Colonic mucosa (tissue), 4 donors: ENCODE data around the gene NFIA. TPM values are rescaled to one million over a fixed set of nuclear protein-coding genes. Genes with fewer than 3 reads are reported as not detected.
A peak's percentile ranks its signal among the peaks of the same experiment; 100 is the strongest.
"Not testable (repeated sequence)": the region's sequence is repeated elsewhere in the genome, so short reads cannot be mapped to it uniquely, and the experiment has no call there.

ENCODE experiments used
- DNase-seq: peaks from one replicate; pipeline ENCODE4 v3.0.0-alpha.2; 2020
- H3K27ac ChIP-seq: fragments of 200-600 bp; one replicate; pipeline ENCODE4 v1.8.0; 2021
- H3K27me3 ChIP-seq: fragments of 200-600 bp; one replicate; pipeline ENCODE4 v1.8.0; 2021
- H3K36me3 ChIP-seq: fragments of 200-600 bp; one replicate; pipeline ENCODE4 v1.8.0; 2021
- H3K4me1 ChIP-seq: fragments of 200-600 bp; one replicate; pipeline ENCODE4 v1.8.0; 2021; ENCODE audit warnings: mild to moderate bottlenecking
- H3K4me3 ChIP-seq: fragments of 200-600 bp; one replicate; pipeline ENCODE4 v1.8.0; 2021
- H3K9ac ChIP-seq, 2 donors: one replicate each; pipeline ENCODE4 v1.7.0; 2013; ENCODE audit warnings: control low read depth in 2 of 2, low read depth in 2 of 2, low read length in 2 of 2
- H3K9me3 ChIP-seq: fragments of 200-600 bp; one replicate; pipeline ENCODE4 v1.8.0; 2021
- CTCF ChIP-seq: fragments of 200-600 bp; IDR thresholded peaks from one replicate; pipeline ENCODE4 v1.8.0; 2022; ENCODE audit warnings: antibody characterized with exemption, mild to moderate bottlenecking
- intact Hi-C: fragments of 100-400 bp; cut with DNase I; formaldehyde crosslinking; loops from one replicate; pipeline ENCODE4 v1.14.1; 2022
- total RNA-seq, 2 donors: library from RNA; stranded (reverse); fragmentation: NEBNext Ultra II Directional in 1 of 2; extraction: Animal tissue kit (Norgen Biotek cat#: 25700) in 1 of 2; gene quantifications; one replicate each; pipeline ENCODE4 v1.2.1, GENCODE V29; 2021
- donor health status: healthy.
- donor health status: DM: no; HTN: no; CAD: no.
- donor health status: DM: no; HTN: no; CAD: no.

Gene NFIA
- total RNA-seq, 2 donors from 2014 or later, result 36.0 to 44.2 TPM

- no peak for TF ChIP-seq CTCF
- Histone ChIP-seq H3K4me1 (no peaks in the 10 kb centered on the region), H3K9ac (no peak overlapping the region), H3K4me3 (no peak overlapping the region), H3K27ac (no peak overlapping the region), H3K36me3 (no peaks in the 10 kb centered on the region), H3K27me3 (no peaks in the 10 kb centered on the region), H3K9me3 (no peaks in the 10 kb centered on the region)
- intact Hi-C loops, result no loop called here
- DNase-seq, result no peak
Observed at GRCh38 chr1:61274939-61275338, 192.6 kb downstream of the NFIA start.

DNA sequence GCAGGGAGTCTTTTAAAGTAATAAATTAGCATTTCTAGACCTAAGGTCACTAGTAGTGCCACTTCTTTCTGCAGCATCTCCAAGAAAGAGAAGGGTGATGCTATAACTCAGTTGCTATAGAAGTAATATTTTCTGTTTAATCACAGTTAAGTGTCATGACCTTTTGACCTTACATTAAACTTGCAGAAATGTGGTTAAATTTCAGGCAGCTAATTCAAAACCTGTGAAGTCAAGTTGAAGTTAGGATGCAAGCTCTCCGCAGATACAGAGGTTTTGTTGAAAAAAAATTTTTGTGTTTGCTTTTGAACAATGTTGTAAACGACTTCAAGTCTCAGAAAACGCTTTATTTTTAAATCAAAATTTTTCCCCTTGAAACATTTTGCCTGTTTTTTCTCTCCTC is 193.9 kb downstream of the NFIA start:
- Histone ChIP-seq H3K4me1 (no peaks in the 10 kb centered on the region), H3K9ac (no peak overlapping the region), H3K27ac (no peak overlapping the region), H3K27me3 (no peaks in the 10 kb centered on the region), H3K4me3 (no peak overlapping the region), H3K36me3 (no peaks in the 10 kb centered on the region), H3K9me3 (no peaks in the 10 kb centered on the region)
- intact Hi-C loops, result no loop called here
- no peak for DNase-seq
- TF ChIP-seq CTCF, result no peak

DNA sequence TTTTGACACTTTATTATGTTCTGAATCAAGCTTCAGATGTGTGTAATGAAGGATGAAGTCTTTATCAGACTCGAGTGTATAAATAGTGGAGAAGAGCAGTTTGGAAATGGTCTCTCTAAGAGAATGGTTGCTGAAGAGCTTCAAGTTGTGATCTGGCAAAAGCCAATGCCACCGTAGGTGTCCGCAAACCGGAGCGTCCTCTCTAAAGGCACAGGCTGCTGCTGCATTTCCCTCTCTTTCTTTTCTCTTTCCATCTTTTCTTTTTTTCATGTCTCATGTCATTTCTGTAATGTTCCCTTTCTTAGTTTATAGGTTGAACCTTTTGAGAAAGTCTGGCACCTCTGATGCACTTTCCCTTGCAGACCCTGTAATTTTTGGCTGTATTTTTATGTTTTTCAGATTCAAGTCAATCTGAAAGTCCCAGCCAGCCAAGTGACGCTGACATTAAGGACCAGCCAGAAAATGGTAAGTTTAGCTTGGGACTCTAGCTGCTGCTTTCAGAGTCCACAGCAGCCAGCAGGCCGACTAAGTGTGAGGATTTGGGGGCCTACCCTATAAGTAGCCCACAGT is 194.8 kb downstream of the NFIA start:
- H3K9me3 ChIP-seq, result no peaks in the 10 kb centered on the region
- no peaks in the 10 kb centered on the region for H3K4me1 ChIP-seq
- no peak overlapping the region for H3K27ac ChIP-seq
- H3K9ac ChIP-seq, result no peak overlapping the region
- no peak for DNase-seq
- no peak overlapping the region for H3K4me3 ChIP-seq
- H3K36me3 ChIP-seq, result no peaks in the 10 kb centered on the region
- H3K27me3 ChIP-seq, result no peaks in the 10 kb centered on the region
- no peak for TF ChIP-seq CTCF
- intact Hi-C loops, result no loop called here

DNA sequence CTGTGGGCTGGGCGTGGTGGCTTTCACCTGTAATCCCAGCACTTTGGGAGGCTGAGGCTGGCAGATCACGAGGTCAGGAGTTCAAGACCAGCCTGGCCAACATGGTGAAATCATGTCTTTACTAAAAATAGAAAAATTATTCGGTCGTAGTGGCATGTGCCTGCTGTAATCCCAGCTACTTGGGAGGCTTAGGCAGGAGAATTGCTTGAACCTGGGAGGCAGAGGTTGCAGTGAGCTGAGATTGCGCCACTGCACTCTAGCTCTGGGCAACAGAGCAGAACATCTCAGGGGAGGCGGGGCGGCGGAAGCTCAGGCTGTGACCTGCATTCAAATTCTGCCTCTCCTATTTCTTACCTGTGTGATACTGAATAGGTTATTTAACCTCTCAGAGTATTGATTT is 196.1 kb downstream of the NFIA start:
- H3K4me3 ChIP-seq, H3K9me3 ChIP-seq, DNase-seq, H3K9ac ChIP-seq, intact Hi-C loops, H3K36me3 ChIP-seq, H3K27me3 ChIP-seq, H3K27ac ChIP-seq, H3K4me1 ChIP-seq: not testable (repeated sequence)

- Histone ChIP-seq H3K27me3 (no peaks in the 10 kb centered on the region), H3K9ac (no peak overlapping the region), H3K4me1 (no peaks in the 10 kb centered on the region), H3K9me3 (no peaks in the 10 kb centered on the region), H3K36me3 (no peaks in the 10 kb centered on the region), H3K4me3 (no peak overlapping the region), H3K27ac (no peak overlapping the region)
- intact Hi-C loops, result no loop called here
- DNase-seq, result no peak
- no peak for TF ChIP-seq CTCF
Observed at GRCh38 chr1:61278966-61279365, 196.6 kb downstream of the NFIA start.

DNA sequence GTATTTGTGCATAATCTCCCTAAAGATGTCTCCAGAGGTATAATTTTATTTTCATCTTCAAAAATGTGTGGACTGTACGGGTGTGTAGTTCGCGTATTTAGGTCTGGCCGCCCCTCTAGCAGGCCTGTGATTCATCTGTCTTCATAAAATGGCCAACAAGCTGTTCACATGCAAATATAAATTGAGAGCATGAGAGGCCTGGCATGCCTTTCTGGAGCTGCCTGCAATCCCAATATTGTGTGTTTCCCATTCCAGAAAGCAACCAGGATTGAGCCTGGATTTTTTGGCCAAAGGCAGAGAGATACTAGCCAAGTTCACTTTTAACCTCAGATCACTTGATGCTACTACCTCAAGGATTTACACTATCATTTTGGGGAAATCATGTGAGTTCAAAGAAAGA is 197.2 kb downstream of the NFIA start:
- Histone ChIP-seq H3K4me1 (no peaks in the 10 kb centered on the region), H3K36me3 (no peaks in the 10 kb centered on the region), H3K9me3 (no peaks in the 10 kb centered on the region), H3K27me3 (no peaks in the 10 kb centered on the region), H3K4me3 (no peak overlapping the region), H3K27ac (peak overlapping the region; percentile 2), H3K9ac (no peak overlapping the region)
- intact Hi-C loops, result no loop called here
- DNase-seq, result no peak
- TF ChIP-seq CTCF, result no peak
